Measurements from ENCODE around the gene CACNA2D2.

- TF ChIP-seq, protein P1, sequence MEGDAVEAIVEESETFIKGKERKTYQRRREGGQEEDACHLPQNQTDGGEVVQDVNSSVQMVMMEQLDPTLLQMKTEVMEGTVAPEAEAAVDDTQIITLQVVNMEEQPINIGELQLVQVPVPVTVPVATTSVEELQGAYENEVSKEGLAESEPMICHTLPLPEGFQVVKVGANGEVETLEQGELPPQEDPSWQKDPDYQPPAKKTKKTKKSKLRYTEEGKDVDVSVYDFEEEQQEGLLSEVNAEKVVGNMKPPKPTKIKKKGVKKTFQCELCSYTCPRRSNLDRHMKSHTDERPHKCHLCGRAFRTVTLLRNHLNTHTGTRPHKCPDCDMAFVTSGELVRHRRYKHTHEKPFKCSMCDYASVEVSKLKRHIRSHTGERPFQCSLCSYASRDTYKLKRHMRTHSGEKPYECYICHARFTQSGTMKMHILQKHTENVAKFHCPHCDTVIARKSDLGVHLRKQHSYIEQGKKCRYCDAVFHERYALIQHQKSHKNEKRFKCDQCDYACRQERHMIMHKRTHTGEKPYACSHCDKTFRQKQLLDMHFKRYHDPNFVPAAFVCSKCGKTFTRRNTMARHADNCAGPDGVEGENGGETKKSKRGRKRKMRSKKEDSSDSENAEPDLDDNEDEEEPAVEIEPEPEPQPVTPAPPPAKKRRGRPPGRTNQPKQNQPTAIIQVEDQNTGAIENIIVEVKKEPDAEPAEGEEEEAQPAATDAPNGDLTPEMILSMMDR (IDR thresholded peaks at IDR 0.05; ENCODE audit: low read length), result no peak
- TF ChIP-seq EZH2 (IDR thresholded peaks at IDR 0.05; ENCODE audit: borderline replicate concordance, low read length), result no peak
Measured at GRCh38 chr3:50410185-50410584, 93.2 kb downstream of the CACNA2D2 start.

All from OCI-LY1 (cell line).